ENCODE measurements around the gene LRFN2.

DNA sequence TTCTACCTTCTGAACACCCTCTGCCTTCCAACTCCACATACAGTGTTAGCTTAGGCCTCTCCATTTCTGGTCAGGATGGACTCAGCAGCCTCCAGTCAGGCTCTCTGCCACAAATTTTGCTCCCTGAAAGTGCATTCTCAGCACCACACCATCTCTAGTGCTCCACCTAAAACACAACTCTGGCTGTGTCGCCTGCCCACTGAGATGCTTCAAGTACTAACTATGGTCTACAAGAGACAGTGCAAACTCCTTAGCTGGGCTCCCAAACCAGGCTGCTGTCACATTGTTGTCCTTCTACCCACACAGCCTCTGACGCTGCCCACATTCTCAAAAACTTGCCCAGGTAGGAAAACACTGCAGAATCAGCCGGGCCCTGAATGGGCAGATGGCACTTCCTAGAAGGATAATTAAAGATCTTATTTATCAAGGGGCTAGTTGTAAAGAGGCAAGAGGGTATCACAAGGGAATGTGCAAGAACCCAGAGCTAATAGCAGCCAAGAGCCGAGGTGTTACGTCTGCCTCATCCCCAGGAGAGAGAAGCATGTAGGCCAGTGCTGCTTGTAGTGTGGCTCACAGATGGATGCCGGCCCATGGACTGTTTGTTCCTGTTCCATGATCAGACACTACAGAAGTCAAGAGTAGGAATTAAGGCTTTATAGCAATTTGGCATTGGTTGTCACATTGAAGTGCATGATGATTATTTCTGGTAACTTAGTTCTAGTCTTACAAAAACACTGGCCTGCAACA lies 189.7 kb downstream of the LRFN2 start:
- TF ChIP-seq, protein P1, sequence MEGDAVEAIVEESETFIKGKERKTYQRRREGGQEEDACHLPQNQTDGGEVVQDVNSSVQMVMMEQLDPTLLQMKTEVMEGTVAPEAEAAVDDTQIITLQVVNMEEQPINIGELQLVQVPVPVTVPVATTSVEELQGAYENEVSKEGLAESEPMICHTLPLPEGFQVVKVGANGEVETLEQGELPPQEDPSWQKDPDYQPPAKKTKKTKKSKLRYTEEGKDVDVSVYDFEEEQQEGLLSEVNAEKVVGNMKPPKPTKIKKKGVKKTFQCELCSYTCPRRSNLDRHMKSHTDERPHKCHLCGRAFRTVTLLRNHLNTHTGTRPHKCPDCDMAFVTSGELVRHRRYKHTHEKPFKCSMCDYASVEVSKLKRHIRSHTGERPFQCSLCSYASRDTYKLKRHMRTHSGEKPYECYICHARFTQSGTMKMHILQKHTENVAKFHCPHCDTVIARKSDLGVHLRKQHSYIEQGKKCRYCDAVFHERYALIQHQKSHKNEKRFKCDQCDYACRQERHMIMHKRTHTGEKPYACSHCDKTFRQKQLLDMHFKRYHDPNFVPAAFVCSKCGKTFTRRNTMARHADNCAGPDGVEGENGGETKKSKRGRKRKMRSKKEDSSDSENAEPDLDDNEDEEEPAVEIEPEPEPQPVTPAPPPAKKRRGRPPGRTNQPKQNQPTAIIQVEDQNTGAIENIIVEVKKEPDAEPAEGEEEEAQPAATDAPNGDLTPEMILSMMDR (IDR thresholded peaks at IDR 0.05) = no peak
- TF ChIP-seq POLR2A (IDR thresholded peaks at IDR 0.05) (no peak), POLR2AphosphoS5 (IDR thresholded peaks at IDR 0.05; ENCODE audit: insufficient read depth in 1 of 2, low read depth in 1 of 2) (no peak)
